Smooth muscle cell (in vitro differentiated cells): ENCODE measurements around the gene ASCC3. TPM values are rescaled to one million over a fixed set of nuclear protein-coding genes. Genes with fewer than 3 reads are reported as not detected.

Experiments
- DNase-seq: peaks from one replicate; lab custom pipeline; 2025; ENCODE audit not compliant: unreplicated experiment; lab: John Stamatoyannopoulos, UW
- H2AFZ ChIP-seq: fragments of 200-600 bp; sonication (generic); 2 replicates; pipeline ENCODE4 v1.6.0; 2016; ENCODE audit warnings: antibody characterized with exemption, low read depth, mild to moderate bottlenecking
- H3F3A ChIP-seq: fragments of 200-600 bp; sonication (generic); 2 replicates; pipeline ENCODE4 v1.6.0; 2017; ENCODE audit warnings: antibody characterized with exemption, low read depth
- H3K27ac ChIP-seq: fragments of 200-600 bp; sonication (generic); 2 replicates; pipeline ENCODE4 v1.5.1; 2016; ENCODE audit warnings: low read depth, mild to moderate bottlenecking
- H3K27me3 ChIP-seq: fragments of 200-600 bp; sonication (generic); 2 replicates; pipeline ENCODE4 v1.6.1; 2016; ENCODE audit warnings: low read depth, mild to moderate bottlenecking
- H3K36me3 ChIP-seq: fragments of 200-600 bp; sonication (generic); 2 replicates; pipeline ENCODE4 v1.5.1; 2016; ENCODE audit warnings: low read depth
- H3K4me1 ChIP-seq: fragments of 200-600 bp; sonication (generic); 2 replicates; pipeline ENCODE4 v1.5.1; 2016; ENCODE audit warnings: low read depth
- H3K4me2 ChIP-seq: fragments of 200-600 bp; sonication (generic); 2 replicates; pipeline ENCODE4 v1.6.0; 2016; ENCODE audit warnings: mild to moderate bottlenecking
- H3K4me3 ChIP-seq: fragments of 200-600 bp; sonication (generic); 2 replicates; pipeline ENCODE4 v1.5.1; 2016; ENCODE audit warnings: mild to moderate bottlenecking
- H3K79me2 ChIP-seq: fragments of 200-600 bp; sonication (generic); 2 replicates; pipeline ENCODE4 v1.6.0; 2016; ENCODE audit warnings: low read depth, mild to moderate bottlenecking
- H3K9ac ChIP-seq: fragments of 200-600 bp; sonication (generic); 2 replicates; pipeline ENCODE4 v1.6.0; 2016; ENCODE audit warnings: low read depth
- H3K9me3 ChIP-seq: fragments of 200-600 bp; sonication (generic); replicated peaks from 2 replicates; pipeline ENCODE4 v1.5.1; 2016; ENCODE audit warnings: low read depth
- H4K20me1 ChIP-seq: fragments of 200-600 bp; sonication (generic); 2 replicates; pipeline ENCODE4 v1.6.0; 2016; ENCODE audit warnings: low read depth
- CTCF ChIP-seq: fragments of 200-600 bp; sonication (generic); IDR thresholded peaks from 2 replicates; pipeline ENCODE4 v1.5.1; 2017; ENCODE audit warnings: borderline replicate concordance, mild to moderate bottlenecking, antibody characterized with exemption; ENCODE audit not compliant: insufficient read depth, poor library complexity, severe bottlenecking
- WGBS: methylation state at CpG from one replicate; pipeline ENCODE4 v1.1.7; 2016; ENCODE audit warnings: low lambda C conversion rate; 5-methylcytosine and 5-hydroxymethylcytosine counted together
- polyA plus RNA-seq: library from polyadenylated mRNA; unstranded; fragments of >200 nt; fragmentation: Nextera tagmentation; extraction: Ambion mirVana; gene quantifications from 2 replicates; pipeline ENCODE4 v1.2.1, GENCODE V29; 2016
- total RNA-seq: library from RNA; depleted of rRNA; stranded (reverse); fragments of >200 nt; gene quantifications from 2 replicates; pipeline ENCODE4 v1.2.3, GENCODE V29; 2014

Gene ASCC3
- total and polyA plus RNA-seq, 2 experiments from 2014 or later, result 59.0 to 116 TPM

GRCh38 chr6:100622907-100623692 is 258.0 kb downstream of the ASCC3 start:
- Histone ChIP-seq H3K9me3 (no peaks in the 10 kb centered on the region), H3K27me3 (no peaks in the 10 kb centered on the region), H2AFZ (no peak overlapping the region), H3K4me1 (no peaks in the 10 kb centered on the region), H3K4me3 (no peak overlapping the region), H3K4me2 (no peak overlapping the region), H3K9ac (no peak overlapping the region), H3K79me2 (no peaks in the 10 kb centered on the region), H3K27ac (peak overlapping the region; percentile 10), H4K20me1 (peaks cover 6% of the 10 kb centered on the region), H3K36me3 (peaks cover 15% of the 10 kb centered on the region), H3F3A (peaks cover 5% of the 10 kb centered on the region)
- DNase-seq, result no peak
- TF ChIP-seq CTCF, result no peak
- WGBS, result 64% methylated on average over 2 of the region's 2 CpGs

- Histone ChIP-seq H3K4me3 (no peak overlapping the region), H3K4me1 (no peaks in the 10 kb centered on the region), H3K27ac (peak overlapping the region; percentile 82), H4K20me1 (peaks cover 6% of the 10 kb centered on the region), H3K36me3 (peaks cover 3% of the 10 kb centered on the region), H3K4me2 (peak overlapping the region; percentile 48), H3K27me3 (no peaks in the 10 kb centered on the region), H3K9me3 (no peaks in the 10 kb centered on the region), H2AFZ (no peak overlapping the region), H3K79me2 (no peaks in the 10 kb centered on the region), H3F3A (peaks cover 5% of the 10 kb centered on the region), H3K9ac (no peak overlapping the region)
- no peak for TF ChIP-seq CTCF
- WGBS, result 50% methylated on average over 3 of the region's 3 CpGs
- DNase-seq, result no peak
Observed at GRCh38 chr6:100620085-100620840, 260.9 kb downstream of the ASCC3 start.

GRCh38 chr6:100618351-100618671 is 262.8 kb downstream of the ASCC3 start:
- Histone ChIP-seq H3K9ac (no peak overlapping the region), H3K79me2 (no peaks in the 10 kb centered on the region), H3K4me1 (no peaks in the 10 kb centered on the region), H3K9me3 (no peaks in the 10 kb centered on the region), H3K4me2 (no peak overlapping the region), H4K20me1 (peaks cover 3% of the 10 kb centered on the region), H2AFZ (no peak overlapping the region), H3K27me3 (no peaks in the 10 kb centered on the region), H3F3A (peaks cover 5% of the 10 kb centered on the region), H3K4me3 (no peak overlapping the region), H3K36me3 (no peaks in the 10 kb centered on the region), H3K27ac (no peak overlapping the region)
- 90% methylated on average over 4 of the region's 4 CpGs for WGBS
- TF ChIP-seq CTCF, result no peak
- no peak for DNase-seq
